Spleen (tissue), 7 donors: ENCODE results near the gene LCE6A.

Experiments used
- CTCF ChIP-seq, 11 experiments: fragments of 200-600 bp in 7 of 11; fragments of 450-650 bp in 4 of 11; sonication (generic) in 4 of 11; IDR thresholded peaks in 8 of 11; conservative IDR thresholded peaks in 3 of 11; 1 replicate in 7 of 11; 2 replicates in 4 of 11; pipeline versions ENCODE4 v1.4.0 to v1.8.0; 2016 to 2021; ENCODE audit warnings: antibody characterized with exemption in 11 of 11, inconsistent platforms in 4 of 11, mild to moderate bottlenecking in 1 of 11
- POLR2A ChIP-seq, 3 donors: fragments of 450-650 bp; IDR thresholded peaks; one replicate each; pipeline ENCODE4 v1.5.1; 2017; ENCODE audit warnings: antibody characterized with exemption in 3 of 3, mild to moderate bottlenecking in 1 of 3
- donor health status: DM: no; HTN: no; CAD: no; lungs with moderate emphysema.
- donor health status: DM: no; HTN: no; CAD: no.
- donor health status: DM: no; HTN: no; CAD: no.

- no peak for TF ChIP-seq CTCF (IDR thresholded peaks at IDR 0.05 in 8 of 11, conservative IDR thresholded peaks at IDR 0.05 in 3 of 11)
- no peak for TF ChIP-seq POLR2A (IDR thresholded peaks at IDR 0.05)
Measured at GRCh38 chr1:152876827-152877226, 34.2 kb downstream of the LCE6A start.
